Activated naive CD4-positive, alpha-beta T cell treated with anti-CD3 and anti-CD28 coated beads, Interleukin-2, amount 50 U/mL, for 24 hours (primary cell): ENCODE results near the gene RFX8.
A peak's percentile ranks its signal among the peaks of the same experiment; 100 is the strongest.
"Not testable (repeated sequence)": the region's sequence is repeated elsewhere in the genome, so short reads cannot be mapped to it uniquely, and the experiment has no call there.

Source experiments
- H3K27ac Mint-ChIP-seq: one replicate; pipeline ENCODE4 v1.8.0; 2021; ENCODE audit warnings: mild to moderate bottlenecking, mixed read lengths
- H3K27me3 Mint-ChIP-seq: one replicate; pipeline ENCODE4 v1.8.0; 2021; ENCODE audit warnings: mixed read lengths
- H3K36me3 Mint-ChIP-seq: one replicate; pipeline ENCODE4 v1.8.0; 2021; ENCODE audit warnings: mixed read lengths
- H3K4me1 Mint-ChIP-seq: one replicate; pipeline ENCODE4 v1.8.0; 2021; ENCODE audit warnings: mixed read lengths
- H3K4me3 Mint-ChIP-seq: one replicate; pipeline ENCODE4 v1.8.0; 2021; ENCODE audit warnings: mild to moderate bottlenecking, mixed read lengths
- H3K9me3 Mint-ChIP-seq: one replicate; pipeline ENCODE4 v1.8.0; 2021; ENCODE audit warnings: mixed read lengths

RFX8 gene

DNA sequence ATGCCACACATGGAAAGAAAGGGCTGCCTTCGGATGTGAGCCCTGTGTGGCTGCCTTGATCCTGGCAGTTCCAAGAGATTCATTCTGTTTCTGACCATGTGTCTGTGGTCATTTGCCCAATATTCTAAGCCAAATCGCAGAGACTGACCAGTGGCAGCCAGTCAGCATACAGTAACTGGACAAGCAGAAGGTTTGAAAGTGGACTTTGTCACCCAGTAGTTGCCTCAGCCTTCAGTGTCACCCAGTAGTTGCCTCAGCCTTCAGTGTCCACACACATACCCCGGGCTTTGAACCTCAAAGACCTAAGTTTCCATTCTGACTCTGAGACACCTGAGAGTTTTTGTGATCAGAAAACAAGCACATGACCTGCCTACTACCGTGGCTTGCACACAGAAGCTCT, 5.0 kb downstream of the RFX8 start:
- Mint-ChIP-seq H3K27me3 (no peaks in the 10 kb centered on the region), H3K9me3 (no peaks in the 10 kb centered on the region)

GRCh38 chr2:101467306-101467705, 7.6 kb downstream of the RFX8 start:
- Mint-ChIP-seq H3K27ac (no peak overlapping the region), H3K9me3 (no peaks in the 10 kb centered on the region), H3K4me1 (no peaks in the 10 kb centered on the region), H3K27me3 (no peaks in the 10 kb centered on the region), H3K36me3 (no peaks in the 10 kb centered on the region), H3K4me3 (no peak overlapping the region)

More for the DNA sequence above, 5.0 kb downstream of the RFX8 start:
- Mint-ChIP-seq H3K4me3 (no peak overlapping the region), H3K4me1 (peaks cover 1% of the 10 kb centered on the region), H3K27ac (no peak overlapping the region), H3K36me3 (no peaks in the 10 kb centered on the region)

DNA sequence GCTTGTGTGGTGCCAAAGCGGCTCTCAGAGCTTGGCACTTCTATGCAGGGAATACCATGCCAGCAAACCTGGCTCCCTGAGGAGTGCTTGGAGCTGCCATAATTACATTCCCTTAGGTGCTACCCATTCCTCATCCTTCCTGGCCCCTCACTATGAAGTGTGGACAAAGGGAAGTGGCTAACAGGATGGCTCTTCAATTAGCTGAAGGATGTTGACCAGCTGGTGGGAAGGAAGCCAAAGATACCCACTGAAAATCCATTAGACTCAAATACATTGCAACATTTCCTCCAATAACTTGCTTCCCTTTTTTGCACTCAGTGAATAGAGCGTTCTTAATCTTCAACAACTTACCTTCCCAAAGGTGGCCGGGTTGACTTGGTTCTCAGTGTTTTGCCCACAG, 8.5 kb downstream of the RFX8 start:
- no peak overlapping the region for H3K27ac Mint-ChIP-seq
- H3K36me3 Mint-ChIP-seq = no peaks in the 10 kb centered on the region
- H3K4me1 Mint-ChIP-seq = no peaks in the 10 kb centered on the region
- H3K27me3 Mint-ChIP-seq = no peaks in the 10 kb centered on the region
- no peak overlapping the region for H3K4me3 Mint-ChIP-seq
- no peaks in the 10 kb centered on the region for H3K9me3 Mint-ChIP-seq

- no peaks in the 10 kb centered on the region for H3K9me3 Mint-ChIP-seq
- no peaks in the 10 kb centered on the region for H3K36me3 Mint-ChIP-seq
- no peak overlapping the region for H3K27ac Mint-ChIP-seq
- no peak overlapping the region for H3K4me3 Mint-ChIP-seq
- H3K4me1 Mint-ChIP-seq = no peaks in the 10 kb centered on the region
- H3K27me3 Mint-ChIP-seq = no peaks in the 10 kb centered on the region
Measured at GRCh38 chr2:101464841-101465240, 10.1 kb downstream of the RFX8 start.

DNA sequence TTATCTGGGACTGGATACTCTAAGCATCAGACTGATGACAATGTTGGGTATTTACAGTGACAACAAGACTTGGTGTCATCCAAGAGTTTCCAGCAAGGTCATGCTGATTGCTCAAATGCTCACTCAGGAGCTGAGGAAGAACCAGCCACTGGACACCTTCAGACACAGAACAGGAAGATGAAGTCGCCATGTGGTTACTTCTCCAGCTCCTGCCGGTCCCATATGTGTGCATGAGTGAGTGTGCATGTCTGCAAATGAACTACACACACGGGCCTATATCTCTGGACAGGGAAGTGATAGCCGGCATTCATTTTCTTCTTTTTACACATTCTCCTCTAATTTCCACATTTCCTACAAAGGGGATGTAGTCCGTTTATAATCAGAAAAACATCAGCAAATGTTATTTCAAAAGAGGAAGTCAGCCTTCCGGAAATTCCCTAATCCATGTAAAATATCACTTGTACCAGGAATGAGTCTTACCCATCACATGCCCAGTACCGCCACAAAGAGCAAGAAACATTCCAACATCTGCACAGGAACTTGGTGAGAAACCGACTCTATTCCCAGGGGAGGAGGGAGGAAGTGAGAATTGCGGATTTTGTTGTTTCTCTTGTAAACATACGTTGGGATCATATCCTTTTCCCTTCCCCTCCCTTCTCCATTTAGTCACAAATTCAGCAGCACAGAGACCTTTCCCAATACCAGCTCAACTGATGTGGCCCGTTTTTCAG, 10.8 kb downstream of the RFX8 start:
- no peaks in the 10 kb centered on the region for H3K27me3 Mint-ChIP-seq
- H3K4me1 Mint-ChIP-seq = no peaks in the 10 kb centered on the region
- H3K4me3 Mint-ChIP-seq = no peak overlapping the region
- H3K9me3 Mint-ChIP-seq = no peaks in the 10 kb centered on the region
- H3K36me3 Mint-ChIP-seq = no peaks in the 10 kb centered on the region
- no peak overlapping the region for H3K27ac Mint-ChIP-seq

GRCh38 chr2:101463421-101463820, 11.5 kb downstream of the RFX8 start:
- Mint-ChIP-seq H3K4me3 (no peak overlapping the region), H3K27me3 (no peaks in the 10 kb centered on the region), H3K4me1 (no peaks in the 10 kb centered on the region), H3K36me3 (no peaks in the 10 kb centered on the region), H3K27ac (no peak overlapping the region), H3K9me3 (no peaks in the 10 kb centered on the region)

- Mint-ChIP-seq H3K4me1 (no peaks in the 10 kb centered on the region), H3K9me3 (no peaks in the 10 kb centered on the region), H3K36me3 (no peaks in the 10 kb centered on the region), H3K4me3 (no peak overlapping the region), H3K27ac (no peak overlapping the region), H3K27me3 (no peaks in the 10 kb centered on the region)
Measured at GRCh38 chr2:101461381-101461780, 13.5 kb downstream of the RFX8 start.

GRCh38 chr2:101454408-101454807, 20.5 kb downstream of the RFX8 start:
- H3K4me3 Mint-ChIP-seq, H3K27ac Mint-ChIP-seq, H3K4me1 Mint-ChIP-seq, H3K27me3 Mint-ChIP-seq, H3K36me3 Mint-ChIP-seq, H3K9me3 Mint-ChIP-seq: not testable (repeated sequence)

GRCh38 chr2:101450965-101451364, 23.9 kb downstream of the RFX8 start:
- no peaks in the 10 kb centered on the region for H3K27me3 Mint-ChIP-seq
- no peak overlapping the region for H3K4me3 Mint-ChIP-seq
- no peak overlapping the region for H3K27ac Mint-ChIP-seq
- H3K36me3 Mint-ChIP-seq = peaks cover 1% of the 10 kb centered on the region
- no peaks in the 10 kb centered on the region for H3K9me3 Mint-ChIP-seq
- no peaks in the 10 kb centered on the region for H3K4me1 Mint-ChIP-seq

GRCh38 chr2:101446869-101447268, 28.0 kb downstream of the RFX8 start:
- Mint-ChIP-seq H3K4me1 (peaks cover 9% of the 10 kb centered on the region), H3K27me3 (no peaks in the 10 kb centered on the region), H3K9me3 (no peaks in the 10 kb centered on the region), H3K27ac (no peak overlapping the region), H3K36me3 (peaks cover 1% of the 10 kb centered on the region), H3K4me3 (no peak overlapping the region)

DNA sequence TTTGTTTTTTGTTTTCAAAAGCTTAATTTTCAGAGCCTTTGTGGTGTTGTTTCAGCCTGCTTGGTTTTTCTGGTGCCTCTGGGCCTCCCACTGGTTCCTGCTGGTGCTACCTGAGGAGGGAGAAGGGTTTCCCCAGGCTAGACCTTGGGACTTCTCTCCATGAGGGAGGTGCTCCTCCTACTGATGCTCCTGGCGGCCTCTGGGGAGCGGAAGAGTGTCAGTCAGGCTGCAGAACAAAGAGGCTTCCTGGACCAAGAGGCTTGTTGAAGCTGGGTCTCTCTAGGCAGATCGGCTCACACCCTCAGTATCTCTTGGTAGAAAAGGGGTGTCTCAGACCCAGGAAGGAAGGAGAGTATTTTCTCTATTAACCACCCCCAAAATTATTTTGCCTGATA, 32.2 kb downstream of the RFX8 start:
- no peak overlapping the region for H3K27ac Mint-ChIP-seq
- H3K4me3 Mint-ChIP-seq = no peak overlapping the region
- no peaks in the 10 kb centered on the region for H3K36me3 Mint-ChIP-seq

DNA sequence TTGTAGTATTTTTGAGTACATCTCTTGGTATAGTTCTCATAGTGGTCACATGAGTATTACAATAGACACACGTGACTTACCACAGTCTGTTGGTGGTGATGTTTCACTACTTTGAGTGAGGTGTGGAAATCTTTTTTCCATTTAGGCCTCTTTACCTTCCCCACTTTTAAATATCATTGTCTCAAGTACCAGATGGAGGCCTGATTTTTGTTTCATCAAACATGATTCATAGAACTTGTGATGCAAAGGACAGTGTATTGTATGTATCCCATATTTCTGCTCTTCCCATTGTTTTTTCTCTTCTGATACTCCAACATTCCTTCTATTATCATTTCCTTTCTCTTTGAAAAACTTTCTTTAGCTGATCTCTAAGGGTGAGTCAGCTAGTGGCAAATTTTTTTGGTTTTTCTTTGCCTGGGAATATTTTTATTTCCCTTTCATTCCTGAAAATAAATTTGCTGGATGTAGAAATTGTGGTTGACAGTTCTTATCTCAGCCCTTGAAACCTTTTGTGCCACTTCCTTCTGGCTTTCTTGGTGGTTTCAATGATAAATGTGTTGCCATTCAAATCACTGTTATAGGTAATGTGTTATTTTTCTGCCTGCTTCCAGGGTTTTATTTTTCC, 32.8 kb downstream of the RFX8 start:
- no peaks in the 10 kb centered on the region for H3K9me3 Mint-ChIP-seq
- no peaks in the 10 kb centered on the region for H3K36me3 Mint-ChIP-seq
- no peaks in the 10 kb centered on the region for H3K27me3 Mint-ChIP-seq
- no peak overlapping the region for H3K4me3 Mint-ChIP-seq
- H3K4me1 Mint-ChIP-seq = peaks cover 12% of the 10 kb centered on the region
- peak overlapping the region; percentile 71 for H3K27ac Mint-ChIP-seq

More for the DNA sequence above, 32.2 kb downstream of the RFX8 start:
- H3K27me3 Mint-ChIP-seq = no peaks in the 10 kb centered on the region
- no peaks in the 10 kb centered on the region for H3K9me3 Mint-ChIP-seq
- H3K4me1 Mint-ChIP-seq = peaks cover 12% of the 10 kb centered on the region

DNA sequence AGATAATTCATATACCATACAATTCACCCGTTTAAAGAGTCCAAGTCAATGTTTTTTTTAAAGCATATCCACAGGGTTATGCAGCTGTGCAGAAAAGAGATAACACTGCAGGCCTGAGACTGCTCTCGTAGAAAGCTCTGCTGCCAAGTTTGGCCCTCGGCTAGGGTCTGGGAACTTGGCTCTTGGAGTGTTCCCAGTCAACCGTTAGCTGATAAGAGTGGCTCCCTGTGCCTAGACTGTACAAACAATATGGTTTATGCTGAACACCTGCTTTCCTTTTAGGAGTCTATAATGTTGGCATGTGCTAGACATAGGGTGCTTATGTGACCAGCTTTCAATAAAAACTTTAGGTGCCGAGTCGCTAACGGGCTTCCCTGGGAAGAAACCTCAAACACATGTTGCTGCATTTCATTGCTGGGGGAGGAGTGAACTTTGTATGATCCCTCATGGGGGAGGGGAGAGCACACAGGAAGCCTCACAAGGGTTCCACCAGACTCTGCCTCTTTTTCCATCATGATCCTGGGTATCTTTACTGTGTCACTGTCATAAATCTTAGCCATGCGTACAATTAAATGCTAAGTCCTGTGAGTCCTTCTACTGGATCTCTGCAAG, 34.7 kb downstream of the RFX8 start:
- H3K9me3 Mint-ChIP-seq = no peaks in the 10 kb centered on the region
- H3K4me3 Mint-ChIP-seq = no peak overlapping the region
- no peaks in the 10 kb centered on the region for H3K27me3 Mint-ChIP-seq
- H3K36me3 Mint-ChIP-seq = no peaks in the 10 kb centered on the region
- peak overlapping the region; percentile 17 for H3K27ac Mint-ChIP-seq
- peaks cover 12% of the 10 kb centered on the region for H3K4me1 Mint-ChIP-seq

DNA sequence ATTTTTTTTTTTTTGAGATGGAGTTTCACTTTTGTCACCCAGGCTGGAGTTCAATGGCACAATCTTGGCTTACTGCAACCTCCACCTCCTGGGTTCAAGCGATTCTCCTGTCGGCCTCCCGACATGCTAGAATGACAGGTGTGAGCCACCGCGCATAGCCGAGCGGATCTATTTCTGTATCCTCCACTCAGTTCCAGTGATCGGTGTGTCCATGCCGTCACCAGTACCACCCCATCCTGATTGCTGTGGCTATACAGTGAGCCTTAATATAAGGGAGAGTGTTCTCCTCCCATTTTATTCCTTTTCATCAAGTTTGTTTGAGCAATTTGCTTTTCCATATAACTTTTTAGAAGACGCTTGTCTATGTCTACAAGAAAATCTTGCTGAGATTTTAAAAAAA, 35.2 kb downstream of the RFX8 start:
- Mint-ChIP-seq H3K4me1 (peaks cover 12% of the 10 kb centered on the region), H3K27me3 (no peaks in the 10 kb centered on the region), H3K27ac (no peak overlapping the region), H3K36me3 (no peaks in the 10 kb centered on the region), H3K9me3 (no peaks in the 10 kb centered on the region), H3K4me3 (no peak overlapping the region)

DNA sequence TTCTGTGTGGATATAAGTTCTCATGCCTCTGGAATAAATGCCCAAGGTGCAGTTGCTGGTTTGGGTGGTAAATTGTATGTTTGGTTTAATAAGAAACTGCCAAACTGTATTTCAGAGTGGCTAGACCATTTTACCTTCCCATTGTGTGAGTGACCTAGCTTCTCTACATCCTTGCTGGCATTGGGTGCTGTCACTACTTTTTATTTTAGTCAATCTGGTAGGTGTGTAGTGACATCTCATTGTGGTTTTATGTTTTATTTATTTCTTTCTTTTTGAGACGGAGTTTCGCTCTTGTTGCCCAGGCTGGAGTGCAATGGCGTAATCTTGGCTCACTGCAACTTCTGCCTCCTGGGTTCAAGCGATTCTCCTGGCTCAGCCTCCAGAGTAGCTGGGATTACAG, 36.4 kb downstream of the RFX8 start:
- not testable (repeated sequence) for H3K27me3 Mint-ChIP-seq, H3K9me3 Mint-ChIP-seq, H3K36me3 Mint-ChIP-seq, H3K4me3 Mint-ChIP-seq, H3K27ac Mint-ChIP-seq
- H3K4me1 Mint-ChIP-seq = peaks cover 12% of the 10 kb centered on the region

DNA sequence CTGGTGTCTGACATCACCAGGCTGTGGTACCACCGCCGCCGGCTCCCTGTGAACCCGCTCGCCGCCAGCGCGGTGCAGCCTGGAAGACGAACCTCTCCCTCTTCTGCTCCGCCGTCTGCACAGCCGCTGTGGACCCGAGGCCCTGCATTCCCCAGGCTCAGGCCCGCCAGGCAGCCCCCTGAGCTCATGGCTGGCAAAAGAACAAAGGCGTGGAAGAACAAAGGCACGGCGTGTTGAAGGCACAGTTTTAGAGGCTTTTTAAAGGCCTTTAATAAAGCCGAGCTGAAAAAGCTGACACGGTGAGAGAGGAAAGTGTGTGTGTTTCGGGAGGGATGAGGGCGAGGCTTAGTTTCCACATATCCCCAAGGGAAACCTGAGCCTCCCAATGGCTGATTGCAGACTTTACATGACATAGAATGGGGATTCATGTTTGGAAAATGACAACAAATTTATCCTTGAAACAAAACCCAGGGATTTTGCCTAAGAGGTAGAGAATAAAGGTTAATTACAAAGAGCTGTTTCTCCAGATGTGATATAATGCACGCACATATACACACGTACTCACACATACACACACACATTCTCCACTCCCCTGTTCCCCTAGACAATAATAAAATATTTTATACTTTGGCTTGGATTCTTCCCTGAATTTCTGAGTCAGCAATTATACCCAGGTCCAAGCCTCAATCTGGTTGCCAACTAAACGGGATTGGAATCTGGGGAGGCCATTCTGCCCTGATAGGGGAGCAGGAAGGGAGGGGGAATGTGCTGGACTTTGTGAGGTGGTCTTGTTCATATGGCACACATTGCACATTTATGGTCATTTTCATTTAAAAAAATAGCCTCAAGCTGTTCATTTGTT, 39.7 kb downstream of the RFX8 start:
- Mint-ChIP-seq H3K27me3 (no peaks in the 10 kb centered on the region), H3K4me1 (no peaks in the 10 kb centered on the region), H3K9me3 (no peaks in the 10 kb centered on the region), H3K27ac (no peak overlapping the region), H3K4me3 (no peak overlapping the region), H3K36me3 (no peaks in the 10 kb centered on the region)
